OCI-LY1 (cell line): ENCODE data around the gene POLQ.

ENCODE experiments used
- H2AFZ ChIP-seq: fragments of 200-600 bp; sonication (generic), shearing (Covaris generic); 2 replicates; pipeline ENCODE4 v1.6.0; 2014; ENCODE audit warnings: antibody characterized with exemption, mild to moderate bottlenecking, low read length
- H3F3A ChIP-seq: fragments of 200-600 bp; sonication (generic), shearing (Covaris generic); 2 replicates; pipeline ENCODE4 v1.6.0; 2014; ENCODE audit warnings: mild to moderate bottlenecking, antibody characterized with exemption, low read length, moderate library complexity; ENCODE audit not compliant: insufficient read depth
- H3K27ac ChIP-seq: fragments of 200-600 bp; sonication (generic); 2 replicates; pipeline ENCODE4 v1.5.1; 2014; ENCODE audit warnings: low read length, mixed run types, mild to moderate bottlenecking, low read depth; ENCODE audit not compliant: poor library complexity, severe bottlenecking
- H3K27me3 ChIP-seq: fragments of 200-600 bp; sonication (generic); 2 replicates; pipeline ENCODE4 v1.6.0; 2014; ENCODE audit warnings: antibody characterized with exemption, mild to moderate bottlenecking, low read length, moderate library complexity; ENCODE audit not compliant: insufficient read depth
- H3K36me3 ChIP-seq: fragments of 200-600 bp; sonication (generic); 2 replicates; pipeline ENCODE4 v1.6.1; 2014; ENCODE audit warnings: mild to moderate bottlenecking, antibody characterized with exemption, low read length, moderate library complexity, mixed read lengths; ENCODE audit not compliant: insufficient read depth
- H3K4me1 ChIP-seq: fragments of 200-600 bp; sonication (generic); 2 replicates; pipeline ENCODE4 v1.5.1; 2014; ENCODE audit warnings: mild to moderate bottlenecking, low read length, moderate library complexity; ENCODE audit not compliant: insufficient read depth, severe bottlenecking
- H3K4me2 ChIP-seq: fragments of 200-600 bp; sonication (generic), shearing (Covaris generic); 2 replicates; pipeline ENCODE4 v1.6.1; 2014; ENCODE audit warnings: low read length
- H3K4me3 ChIP-seq: fragments of 200-600 bp; sonication (generic); 2 replicates; pipeline ENCODE4 v1.5.1; 2014; ENCODE audit warnings: low read length, low read depth, mild to moderate bottlenecking, mixed read lengths; ENCODE audit not compliant: poor library complexity, severe bottlenecking
- H3K79me2 ChIP-seq: fragments of 200-600 bp; shearing (Covaris generic); 2 replicates; pipeline ENCODE4 v1.6.1; 2016; ENCODE audit warnings: mixed run types, low read length, mixed read lengths; ENCODE audit not compliant: insufficient read depth
- H3K9ac ChIP-seq: fragments of 200-600 bp; sonication (generic), shearing (Covaris generic); 2 replicates; pipeline ENCODE4 v1.6.1; 2014; ENCODE audit warnings: mild to moderate bottlenecking, low read length, mixed read lengths
- H3K9me2 ChIP-seq: fragments of 200-600 bp; sonication (generic), shearing (Covaris generic); 2 replicates; pipeline ENCODE4 v1.6.1; 2014; ENCODE audit warnings: low read depth, mild to moderate bottlenecking, low read length, mixed read lengths
- H3K9me3 ChIP-seq: fragments of 200-600 bp; shearing (Covaris generic); 2 replicates; pipeline ENCODE4 v1.6.1; 2014; ENCODE audit warnings: low read length, mixed read lengths
- H4K20me1 ChIP-seq: fragments of 200-600 bp; sonication (generic), shearing (Covaris generic); 2 replicates; pipeline ENCODE4 v1.6.0; 2016; ENCODE audit warnings: mild to moderate bottlenecking, low read length; ENCODE audit not compliant: insufficient read depth
- CTCF ChIP-seq: fragments of 200-600 bp; sonication (generic), shearing (Covaris generic); IDR thresholded peaks from 2 replicates; pipeline ENCODE4 v1.5.1; 2017; ENCODE audit warnings: mild to moderate bottlenecking, antibody characterized with exemption, low read length, moderate library complexity, mixed read lengths
- EZH2 ChIP-seq: fragments of 200-600 bp; sonication (generic), shearing (Covaris generic); IDR thresholded peaks from 2 replicates; pipeline ENCODE4 v1.8.0; 2017; ENCODE audit warnings: borderline replicate concordance, mixed run types, mild to moderate bottlenecking, antibody characterized with exemption, low read length, moderate library complexity, mixed read lengths

The POLQ gene

GRCh38 chr3:121504618-121505017, 41.2 kb downstream of the POLQ start:
- Histone ChIP-seq H3K27ac (no peak overlapping the region), H4K20me1 (no peaks in the 10 kb centered on the region), H3K27me3 (no peaks in the 10 kb centered on the region), H3K4me1 (no peaks in the 10 kb centered on the region), H3F3A (no peaks in the 10 kb centered on the region), H3K4me3 (no peak overlapping the region), H3K79me2 (no peaks in the 10 kb centered on the region), H3K4me2 (no peak overlapping the region), H3K36me3 (peaks cover 75% of the 10 kb centered on the region), H3K9ac (no peak overlapping the region), H3K9me2 (no peaks in the 10 kb centered on the region), H3K9me3 (no peaks in the 10 kb centered on the region), H2AFZ (no peak overlapping the region)
- no peak for TF ChIP-seq EZH2
- no peak for TF ChIP-seq CTCF

GRCh38 chr3:121496786-121497185, 49.0 kb downstream of the POLQ start:
- no peak overlapping the region for H3K9ac ChIP-seq
- no peak overlapping the region for H3K4me3 ChIP-seq
- H3K4me2 ChIP-seq = no peak overlapping the region
- H2AFZ ChIP-seq = no peak overlapping the region
- H3K9me3 ChIP-seq = no peaks in the 10 kb centered on the region
- H3K9me2 ChIP-seq = no peaks in the 10 kb centered on the region
- no peaks in the 10 kb centered on the region for H3F3A ChIP-seq
- H3K36me3 ChIP-seq = peaks cover 42% of the 10 kb centered on the region
- H3K27me3 ChIP-seq = no peaks in the 10 kb centered on the region
- H3K27ac ChIP-seq = no peak overlapping the region
- no peaks in the 10 kb centered on the region for H4K20me1 ChIP-seq
- no peaks in the 10 kb centered on the region for H3K79me2 ChIP-seq
- no peak for TF ChIP-seq CTCF
- no peak for TF ChIP-seq EZH2
- no peaks in the 10 kb centered on the region for H3K4me1 ChIP-seq

GRCh38 chr3:121493431-121493830, 52.4 kb downstream of the POLQ start:
- H3K9ac ChIP-seq = no peak overlapping the region

More at GRCh38 chr3:121493431-121493830, 52.4 kb downstream of the POLQ start:
- no peaks in the 10 kb centered on the region for H3K4me1 ChIP-seq
- H3K4me2 ChIP-seq = no peak overlapping the region
- TF ChIP-seq CTCF = no peak
- no peak for TF ChIP-seq EZH2
- H3K9me3 ChIP-seq = no peaks in the 10 kb centered on the region
- H3F3A ChIP-seq = no peaks in the 10 kb centered on the region
- no peaks in the 10 kb centered on the region for H3K27me3 ChIP-seq
- no peaks in the 10 kb centered on the region for H4K20me1 ChIP-seq
- H3K79me2 ChIP-seq = no peaks in the 10 kb centered on the region
- H3K4me3 ChIP-seq = no peak overlapping the region
- H3K27ac ChIP-seq = no peak overlapping the region
- H3K9me2 ChIP-seq = no peaks in the 10 kb centered on the region
- peaks cover 61% of the 10 kb centered on the region for H3K36me3 ChIP-seq
- no peak overlapping the region for H2AFZ ChIP-seq
